ENCODE measurements around the gene CASK.
"Not testable (repeated sequence)": the region's sequence is repeated elsewhere in the genome, so short reads cannot be mapped to it uniquely, and the experiment has no call there.

The CASK gene

DNA sequence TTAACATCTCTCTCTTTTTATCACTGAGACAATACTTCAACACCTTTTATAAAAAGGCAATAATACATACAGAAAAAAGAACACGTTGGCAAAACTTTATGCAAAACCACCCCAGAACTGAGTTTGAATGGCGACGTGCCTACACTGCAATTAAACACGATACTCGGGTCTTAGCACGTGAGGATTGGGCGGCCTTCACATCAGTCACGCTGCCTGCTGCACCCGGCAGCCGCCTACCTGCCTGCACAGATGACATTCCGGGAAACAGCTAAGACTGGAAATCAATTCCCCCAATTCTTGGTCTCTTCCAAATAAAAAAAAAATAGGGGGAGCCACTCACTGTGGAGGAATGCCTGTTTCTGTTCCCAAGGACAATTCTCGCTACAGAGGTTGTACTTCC is 408.0 kb downstream of the CASK start:
- H3K4me3 ChIP-seq (ENCODE audit: control insufficient read depth, low read depth, low read length), result no peak overlapping the region
- no peak for DNase-seq (ENCODE audit: low read depth)
- TF ChIP-seq, protein P1, sequence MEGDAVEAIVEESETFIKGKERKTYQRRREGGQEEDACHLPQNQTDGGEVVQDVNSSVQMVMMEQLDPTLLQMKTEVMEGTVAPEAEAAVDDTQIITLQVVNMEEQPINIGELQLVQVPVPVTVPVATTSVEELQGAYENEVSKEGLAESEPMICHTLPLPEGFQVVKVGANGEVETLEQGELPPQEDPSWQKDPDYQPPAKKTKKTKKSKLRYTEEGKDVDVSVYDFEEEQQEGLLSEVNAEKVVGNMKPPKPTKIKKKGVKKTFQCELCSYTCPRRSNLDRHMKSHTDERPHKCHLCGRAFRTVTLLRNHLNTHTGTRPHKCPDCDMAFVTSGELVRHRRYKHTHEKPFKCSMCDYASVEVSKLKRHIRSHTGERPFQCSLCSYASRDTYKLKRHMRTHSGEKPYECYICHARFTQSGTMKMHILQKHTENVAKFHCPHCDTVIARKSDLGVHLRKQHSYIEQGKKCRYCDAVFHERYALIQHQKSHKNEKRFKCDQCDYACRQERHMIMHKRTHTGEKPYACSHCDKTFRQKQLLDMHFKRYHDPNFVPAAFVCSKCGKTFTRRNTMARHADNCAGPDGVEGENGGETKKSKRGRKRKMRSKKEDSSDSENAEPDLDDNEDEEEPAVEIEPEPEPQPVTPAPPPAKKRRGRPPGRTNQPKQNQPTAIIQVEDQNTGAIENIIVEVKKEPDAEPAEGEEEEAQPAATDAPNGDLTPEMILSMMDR (conservative IDR thresholded peaks at IDR 0.05; ENCODE audit: control insufficient read depth, insufficient read depth, low read depth, low read length), result no peak

DNA sequence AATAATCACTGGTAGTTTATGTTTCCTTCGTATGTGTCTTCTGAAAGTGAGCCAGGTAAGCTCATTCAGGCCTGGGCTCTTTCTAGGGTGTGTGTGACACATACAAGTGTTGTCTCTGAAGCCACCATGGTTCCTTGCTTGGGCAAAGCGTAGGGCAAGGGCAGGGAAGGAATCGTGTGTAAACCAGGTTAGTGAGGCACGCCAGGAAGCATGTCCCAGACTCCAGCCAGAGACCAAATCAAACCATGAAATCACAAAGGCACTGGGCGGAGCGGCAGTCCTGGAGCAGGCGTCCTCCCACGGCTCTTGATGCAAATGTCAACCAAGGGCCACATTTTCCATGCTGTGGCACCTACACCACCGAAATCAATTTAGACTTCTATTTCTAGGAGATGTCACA is 409.2 kb downstream of the CASK start:
- TF ChIP-seq, protein P1 (conservative IDR thresholded peaks at IDR 0.05; ENCODE audit: control insufficient read depth, insufficient read depth, low read depth, low read length), result no peak
- H3K4me3 ChIP-seq (ENCODE audit: control insufficient read depth, low read depth, low read length), result no peak overlapping the region
- DNase-seq (ENCODE audit: low read depth), result no peak

DNA sequence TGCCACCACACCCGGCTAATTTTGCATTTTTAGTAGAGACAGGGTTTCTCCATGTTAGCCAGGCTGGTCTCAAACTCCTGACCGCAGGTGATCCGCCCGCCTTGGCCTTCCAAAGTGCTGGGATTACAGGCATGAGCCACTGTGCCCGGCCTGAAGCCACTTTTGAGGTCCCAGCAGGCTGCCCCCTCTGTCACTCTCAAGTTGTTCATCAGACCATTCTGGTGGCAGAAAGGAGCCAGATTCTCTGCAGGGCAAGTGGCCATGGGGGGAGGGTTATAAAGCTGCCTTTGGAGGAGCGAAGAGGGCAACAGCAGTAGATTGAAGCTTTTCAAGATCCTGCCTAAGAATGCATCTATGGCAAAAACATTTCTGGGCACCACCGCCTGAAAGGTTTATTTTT is 410.5 kb downstream of the CASK start:
- not testable (repeated sequence) for H3K4me3 ChIP-seq (ENCODE audit: control insufficient read depth, low read depth, low read length); DNase-seq (ENCODE audit: low read depth)

DNA sequence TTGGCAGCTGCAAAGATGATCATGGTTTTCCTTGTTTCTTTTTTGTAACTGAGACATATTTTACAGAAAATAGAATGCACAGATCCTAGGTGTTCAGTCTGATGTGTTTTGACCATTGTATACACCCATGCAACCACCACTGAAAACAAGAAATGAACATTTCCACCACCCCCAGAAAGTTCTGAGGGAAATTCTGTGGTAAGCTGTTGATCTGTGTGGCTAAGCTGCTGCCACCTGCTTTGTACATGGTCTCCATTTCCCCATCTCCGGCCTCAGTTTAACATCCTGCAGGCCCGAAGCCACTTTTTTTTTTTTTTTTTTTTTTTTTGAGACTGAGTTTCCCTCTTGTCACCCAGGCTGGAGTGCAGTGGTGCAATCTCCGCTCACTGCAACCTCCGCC is 411.0 kb downstream of the CASK start:
- H3K4me3 ChIP-seq (ENCODE audit: control insufficient read depth, low read depth, low read length), result no peak overlapping the region
- DNase-seq (ENCODE audit: low read depth), result no peak
- TF ChIP-seq, protein P1 (conservative IDR thresholded peaks at IDR 0.05; ENCODE audit: control insufficient read depth, insufficient read depth, low read depth, low read length), result no peak

DNA sequence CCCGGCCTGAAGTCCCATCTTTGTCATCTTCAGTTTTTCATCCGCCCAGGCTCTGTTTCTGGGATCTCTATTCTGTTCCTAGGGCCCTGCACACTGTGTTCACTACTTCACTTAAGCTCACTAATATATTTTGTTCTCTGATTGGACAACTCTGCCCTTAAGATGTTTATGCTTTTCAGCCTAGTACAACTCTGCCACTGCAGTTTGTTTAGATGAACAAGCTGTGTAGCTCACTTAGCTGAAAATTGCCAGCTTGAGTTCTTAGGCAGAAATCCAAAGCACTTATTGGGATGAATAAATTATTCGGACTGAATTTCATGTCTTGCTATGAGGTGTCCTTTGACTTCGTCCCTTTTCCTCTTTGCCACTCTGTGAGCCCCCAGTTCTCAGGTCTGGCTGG is 415.4 kb downstream of the CASK start:
- no peak overlapping the region for H3K4me3 ChIP-seq (ENCODE audit: control insufficient read depth, low read depth, low read length)
- TF ChIP-seq, protein P1 (conservative IDR thresholded peaks at IDR 0.05; ENCODE audit: control insufficient read depth, insufficient read depth, low read depth, low read length), result no peak
- DNase-seq (ENCODE audit: low read depth), result no peak

DNA sequence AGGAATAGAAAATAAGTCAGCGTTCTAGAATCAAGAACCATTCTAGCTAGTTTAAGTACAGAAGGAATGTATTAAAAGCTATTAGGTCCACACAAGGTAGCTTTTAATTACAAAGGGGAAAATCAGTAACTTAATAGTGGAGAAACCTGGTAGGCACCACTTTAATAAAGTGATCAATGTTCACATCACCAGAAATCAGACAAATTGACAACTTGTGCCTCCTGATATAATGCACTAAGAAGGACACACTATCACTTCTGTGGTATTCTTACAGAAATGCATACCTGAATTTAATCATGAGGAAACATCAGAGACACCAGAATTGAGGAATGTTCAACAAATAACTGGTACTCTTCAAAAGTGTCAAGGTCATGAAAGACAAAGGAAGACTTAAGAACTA is 421.4 kb downstream of the CASK start:
- no peak for DNase-seq (ENCODE audit: low read depth)
- TF ChIP-seq, protein P1 (conservative IDR thresholded peaks at IDR 0.05; ENCODE audit: control insufficient read depth, insufficient read depth, low read depth, low read length), result no peak

DNA sequence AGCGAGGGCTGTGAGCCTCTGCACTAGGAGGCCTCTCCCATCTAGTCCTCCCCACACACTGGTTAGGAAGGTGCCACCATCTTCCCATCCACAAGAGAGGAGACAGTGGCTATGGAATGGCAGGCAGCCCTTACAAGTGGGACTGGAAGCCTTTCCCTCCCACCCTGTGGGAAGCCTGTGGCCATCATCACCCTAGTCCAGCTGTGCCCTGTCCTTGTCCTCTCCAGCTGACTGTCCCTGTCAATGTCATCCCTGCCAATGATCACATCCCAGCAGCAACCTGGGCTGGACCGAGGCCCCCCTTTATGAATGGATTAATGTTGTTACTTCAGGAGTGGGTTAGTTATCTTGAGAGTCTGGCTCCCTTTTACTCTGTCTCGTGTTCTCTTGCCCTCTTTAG is 423.4 kb downstream of the CASK start:
- no peak overlapping the region for H3K4me3 ChIP-seq (ENCODE audit: control insufficient read depth, low read depth, low read length)
- no peak for DNase-seq (ENCODE audit: low read depth)
- TF ChIP-seq, protein P1 (conservative IDR thresholded peaks at IDR 0.05; ENCODE audit: control insufficient read depth, insufficient read depth, low read depth, low read length), result no peak

More for the DNA sequence above, 421.4 kb downstream of the CASK start:
- no peak overlapping the region for H3K4me3 ChIP-seq (ENCODE audit: control insufficient read depth, low read depth, low read length)

Measured in fibroblast of mammary gland (primary cell).